ENCODE measurements around the gene SETD1A.

SETD1A gene

GRCh38 chr16:30967795-30968194 lies 10.2 kb downstream of the SETD1A start:
- H3K27ac ChIP-seq: no peak overlapping the region
- TF ChIP-seq, protein P1, sequence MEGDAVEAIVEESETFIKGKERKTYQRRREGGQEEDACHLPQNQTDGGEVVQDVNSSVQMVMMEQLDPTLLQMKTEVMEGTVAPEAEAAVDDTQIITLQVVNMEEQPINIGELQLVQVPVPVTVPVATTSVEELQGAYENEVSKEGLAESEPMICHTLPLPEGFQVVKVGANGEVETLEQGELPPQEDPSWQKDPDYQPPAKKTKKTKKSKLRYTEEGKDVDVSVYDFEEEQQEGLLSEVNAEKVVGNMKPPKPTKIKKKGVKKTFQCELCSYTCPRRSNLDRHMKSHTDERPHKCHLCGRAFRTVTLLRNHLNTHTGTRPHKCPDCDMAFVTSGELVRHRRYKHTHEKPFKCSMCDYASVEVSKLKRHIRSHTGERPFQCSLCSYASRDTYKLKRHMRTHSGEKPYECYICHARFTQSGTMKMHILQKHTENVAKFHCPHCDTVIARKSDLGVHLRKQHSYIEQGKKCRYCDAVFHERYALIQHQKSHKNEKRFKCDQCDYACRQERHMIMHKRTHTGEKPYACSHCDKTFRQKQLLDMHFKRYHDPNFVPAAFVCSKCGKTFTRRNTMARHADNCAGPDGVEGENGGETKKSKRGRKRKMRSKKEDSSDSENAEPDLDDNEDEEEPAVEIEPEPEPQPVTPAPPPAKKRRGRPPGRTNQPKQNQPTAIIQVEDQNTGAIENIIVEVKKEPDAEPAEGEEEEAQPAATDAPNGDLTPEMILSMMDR (conservative IDR thresholded peaks at IDR 0.05): no peak
- no peak for TF ChIP-seq ZFX (IDR thresholded peaks at IDR 0.05)

GRCh38 chr16:30969246-30969842 lies 11.8 kb downstream of the SETD1A start:
- TF ChIP-seq, protein P1 (conservative IDR thresholded peaks at IDR 0.05): no peak
- TF ChIP-seq ZFX (IDR thresholded peaks at IDR 0.05): no peak
- H3K27ac ChIP-seq: no peak overlapping the region

GRCh38 chr16:30971298-30971697 lies 13.7 kb downstream of the SETD1A start:
- TF ChIP-seq ZFX (IDR thresholded peaks at IDR 0.05): no peak
- TF ChIP-seq, protein P1 (conservative IDR thresholded peaks at IDR 0.05): no peak
- H3K27ac ChIP-seq: no peak overlapping the region

DNA sequence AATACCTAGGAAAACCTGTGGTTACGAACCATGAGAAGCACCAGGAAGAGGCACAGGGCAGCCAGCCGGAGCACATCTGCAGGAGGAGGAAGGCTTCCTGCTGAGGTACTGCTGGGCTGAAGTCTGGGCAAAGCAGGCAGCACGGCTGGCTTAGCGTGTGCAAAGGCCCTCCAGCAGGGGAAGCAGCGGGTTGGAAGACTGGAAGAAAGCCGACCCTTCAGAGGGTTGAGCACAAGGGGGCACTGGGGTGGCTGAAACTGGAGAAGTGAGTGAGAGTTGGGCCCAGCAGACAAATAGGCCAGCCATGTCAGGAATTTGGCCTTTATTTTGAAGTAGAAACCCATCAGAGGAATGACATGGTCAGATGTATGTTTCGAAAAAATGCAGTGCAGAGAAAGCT lies 15.3 kb downstream of the SETD1A start:
- H3K27ac ChIP-seq: no peak overlapping the region

GRCh38 chr16:30974348-30974747 lies 16.8 kb downstream of the SETD1A start:
- H3K27ac ChIP-seq: no peak overlapping the region
- no peak for TF ChIP-seq ZFX (IDR thresholded peaks at IDR 0.05)
- TF ChIP-seq, protein P1 (conservative IDR thresholded peaks at IDR 0.05): no peak

More for the DNA sequence above, 15.3 kb downstream of the SETD1A start:
- TF ChIP-seq, protein P1 (conservative IDR thresholded peaks at IDR 0.05): no peak
- no peak for TF ChIP-seq ZFX (IDR thresholded peaks at IDR 0.05)

DNA sequence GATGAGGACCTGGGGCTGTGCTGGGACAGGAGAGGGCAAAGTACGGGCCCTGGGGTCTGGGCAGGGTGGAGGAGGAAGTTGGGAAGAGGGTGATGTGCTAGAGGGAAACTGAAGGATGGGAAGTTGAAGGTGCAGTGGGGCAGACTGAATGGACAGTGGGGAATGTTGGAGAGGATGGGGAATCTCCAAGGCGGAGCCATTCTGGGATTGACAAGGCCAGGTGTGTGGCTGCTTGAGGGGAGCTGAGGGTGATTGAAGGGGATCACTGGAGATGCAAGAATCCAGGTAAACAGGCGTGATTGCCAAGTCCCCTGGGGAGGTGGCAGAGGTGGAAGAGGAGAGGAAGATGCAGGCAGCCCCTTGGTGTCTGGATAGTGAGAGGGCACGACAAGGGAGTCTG lies 18.9 kb downstream of the SETD1A start:
- TF ChIP-seq ZFX (IDR thresholded peaks at IDR 0.05): no peak
- TF ChIP-seq, protein P1 (conservative IDR thresholded peaks at IDR 0.05): no peak
- H3K27ac ChIP-seq: no peak overlapping the region

DNA sequence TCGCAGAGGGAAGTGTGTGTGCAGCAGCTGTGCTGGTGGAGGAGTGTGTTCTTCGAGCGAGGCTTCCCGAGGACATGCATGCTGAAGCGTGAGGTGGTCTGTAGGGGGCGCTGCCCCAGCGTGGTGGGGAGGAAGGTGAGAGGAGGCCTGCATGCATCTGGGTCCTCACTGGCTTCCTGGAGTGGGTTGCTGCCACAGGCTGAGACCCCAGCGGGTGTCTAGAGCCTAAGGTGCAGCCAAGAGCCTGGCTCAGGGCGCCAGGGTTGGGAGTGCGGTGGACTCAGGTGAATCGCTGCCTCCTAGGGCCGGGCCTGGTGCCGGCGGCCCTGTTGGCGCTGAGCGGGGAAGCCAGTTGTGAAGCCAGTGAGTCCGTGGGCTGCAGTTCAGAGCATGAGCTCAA lies 19.9 kb downstream of the SETD1A start:
- TF ChIP-seq, protein P1 (conservative IDR thresholded peaks at IDR 0.05): no peak; the same call in 1 of the 2 replicates
- TF ChIP-seq ZFX (IDR thresholded peaks at IDR 0.05): no peak
- H3K27ac ChIP-seq: no peak overlapping the region
